Body of pancreas (tissue), 4 donors: ENCODE measurements around the gene SMPD1.

ENCODE experiments used
- POLR2A ChIP-seq, 3 donors: fragments of 450-650 bp; IDR thresholded peaks; one replicate each; pipeline ENCODE4 v1.6.1; 2016; ENCODE audit warnings: antibody characterized with exemption in 3 of 3, mild to moderate bottlenecking in 2 of 3
- TF ChIP-seq, protein P1 (sequence below), 7 experiments: fragments of 450-650 bp in 4 of 7; fragments of 200-600 bp in 3 of 7; sonication (generic) in 3 of 7; IDR thresholded peaks; one replicate each; pipeline ENCODE4 v1.5.1; 2016 to 2019; ENCODE audit warnings: antibody characterized with exemption in 7 of 7

DNA sequence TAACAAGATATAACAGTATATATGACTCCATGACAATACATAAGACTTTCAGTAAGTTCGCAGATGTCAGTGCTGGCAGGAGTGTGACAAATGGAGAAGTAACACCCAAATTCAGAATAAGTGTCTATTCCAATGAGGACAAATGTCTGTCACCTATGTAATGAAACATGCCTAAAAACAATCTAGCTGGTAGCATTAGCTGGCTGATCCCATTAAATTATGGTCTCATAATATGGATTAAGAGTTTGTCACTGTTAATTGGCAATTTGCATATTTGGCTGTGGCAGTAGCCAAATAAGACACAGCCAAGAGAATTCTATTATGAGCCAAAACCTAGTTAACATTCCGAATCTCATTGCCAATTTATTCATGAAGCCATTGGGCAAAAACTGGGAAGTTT, 39.8 kb upstream of the SMPD1 start:
- TF ChIP-seq, protein P1, sequence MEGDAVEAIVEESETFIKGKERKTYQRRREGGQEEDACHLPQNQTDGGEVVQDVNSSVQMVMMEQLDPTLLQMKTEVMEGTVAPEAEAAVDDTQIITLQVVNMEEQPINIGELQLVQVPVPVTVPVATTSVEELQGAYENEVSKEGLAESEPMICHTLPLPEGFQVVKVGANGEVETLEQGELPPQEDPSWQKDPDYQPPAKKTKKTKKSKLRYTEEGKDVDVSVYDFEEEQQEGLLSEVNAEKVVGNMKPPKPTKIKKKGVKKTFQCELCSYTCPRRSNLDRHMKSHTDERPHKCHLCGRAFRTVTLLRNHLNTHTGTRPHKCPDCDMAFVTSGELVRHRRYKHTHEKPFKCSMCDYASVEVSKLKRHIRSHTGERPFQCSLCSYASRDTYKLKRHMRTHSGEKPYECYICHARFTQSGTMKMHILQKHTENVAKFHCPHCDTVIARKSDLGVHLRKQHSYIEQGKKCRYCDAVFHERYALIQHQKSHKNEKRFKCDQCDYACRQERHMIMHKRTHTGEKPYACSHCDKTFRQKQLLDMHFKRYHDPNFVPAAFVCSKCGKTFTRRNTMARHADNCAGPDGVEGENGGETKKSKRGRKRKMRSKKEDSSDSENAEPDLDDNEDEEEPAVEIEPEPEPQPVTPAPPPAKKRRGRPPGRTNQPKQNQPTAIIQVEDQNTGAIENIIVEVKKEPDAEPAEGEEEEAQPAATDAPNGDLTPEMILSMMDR (IDR thresholded peaks at IDR 0.05): no peak
- no peak for TF ChIP-seq POLR2A (IDR thresholded peaks at IDR 0.05)
